Renal cortex interstitium (tissue), 11 donors: ENCODE measurements around the gene ALPP. TPM values are rescaled to one million over a fixed set of nuclear protein-coding genes. Genes with fewer than 3 reads are reported as not detected.
"Not testable (repeated sequence)": the region's sequence is repeated elsewhere in the genome, so short reads cannot be mapped to it uniquely, and the experiment has no call there.

Source experiments
- DNase-seq, 11 donors: peaks; one replicate each; pipeline ENCODE4 v3.0.0-alpha.2; 2013; ENCODE audit warnings: low read depth in 9 of 11, low spot score in 4 of 11; ENCODE audit errors: extremely low read depth in 1 of 11
- polyA plus RNA-seq, 3 donors: library from polyadenylated mRNA; unstranded; fragments of 120-200 nt; gene quantifications; one replicate each; pipeline ENCODE4 v1.2.1, GENCODE V29; 2013; ENCODE audit not compliant: insufficient read length in 3 of 3

The ALPP gene
- polyA plus RNA-seq, 3 donors, result not detected

- DNase-seq, result no peak
These were observed 24.5 kb upstream of the ALPP start for GRCh38 chr2:232354069-232354468.

- DNase-seq, result no peak
These were observed 16.9 kb upstream of the ALPP start for GRCh38 chr2:232361646-232362045.

GRCh38 chr2:232362174-232362900 lies 16.2 kb upstream of the ALPP start:
- DNase-seq, result no peak

GRCh38 chr2:232363064-232363783 lies 15.3 kb upstream of the ALPP start:
- not testable (repeated sequence) for DNase-seq

GRCh38 chr2:232363784-232364615 lies 14.6 kb upstream of the ALPP start:
- DNase-seq, result no peak

GRCh38 chr2:232364806-232365594 lies 13.6 kb upstream of the ALPP start:
- DNase-seq, result not testable (repeated sequence)

- DNase-seq, result no peak
These were observed 12.8 kb upstream of the ALPP start for GRCh38 chr2:232365621-232366321.

GRCh38 chr2:232366461-232366860 lies 12.1 kb upstream of the ALPP start:
- not testable (repeated sequence) for DNase-seq

- DNase-seq, result no peak
These were observed 11.5 kb upstream of the ALPP start for GRCh38 chr2:232367016-232367415.

- no peak for DNase-seq
These were observed 10.8 kb upstream of the ALPP start for GRCh38 chr2:232367591-232368233.

GRCh38 chr2:232368311-232368731 lies 10.2 kb upstream of the ALPP start:
- DNase-seq, result no peak

GRCh38 chr2:232369126-232369951 lies 9.2 kb upstream of the ALPP start:
- DNase-seq, result no peak

GRCh38 chr2:232370007-232370406 lies 8.5 kb upstream of the ALPP start:
- DNase-seq, result not testable (repeated sequence)

- DNase-seq, result no peak
These were observed 6.0 kb upstream of the ALPP start for GRCh38 chr2:232372231-232373208.

- no peak for DNase-seq
These were observed 4.2 kb upstream of the ALPP start for GRCh38 chr2:232374356-232374755.

- DNase-seq, result no peak
These were observed 3.4 kb upstream of the ALPP start for GRCh38 chr2:232375164-232375563.
